HG03575 (cell line): ENCODE data around the gene SLC37A2.
"Not testable (repeated sequence)": the region's sequence is repeated elsewhere in the genome, so short reads cannot be mapped to it uniquely, and the experiment has no call there.

ENCODE experiments used
- ATAC-seq: cut with Tn5 transposase; IDR thresholded peaks from one replicate; pipeline ENCODE4 v1.9.1; 2021; ENCODE audit not compliant: unreplicated experiment, insufficient number of reproducible peaks, low FRiP score; ENCODE audit errors: extremely low read depth

SLC37A2 gene

GRCh38 chr11:125081098-125081798 is 18.1 kb downstream of the SLC37A2 start:
- no peak for ATAC-seq

- no peak for ATAC-seq
Measured at GRCh38 chr11:125082040-125082439, 18.9 kb downstream of the SLC37A2 start.

GRCh38 chr11:125082611-125083311 is 19.7 kb downstream of the SLC37A2 start:
- ATAC-seq: no peak

GRCh38 chr11:125083312-125084056 is 20.4 kb downstream of the SLC37A2 start:
- no peak for ATAC-seq

- ATAC-seq: no peak
Measured at GRCh38 chr11:125084057-125084416, 20.9 kb downstream of the SLC37A2 start.

DNA sequence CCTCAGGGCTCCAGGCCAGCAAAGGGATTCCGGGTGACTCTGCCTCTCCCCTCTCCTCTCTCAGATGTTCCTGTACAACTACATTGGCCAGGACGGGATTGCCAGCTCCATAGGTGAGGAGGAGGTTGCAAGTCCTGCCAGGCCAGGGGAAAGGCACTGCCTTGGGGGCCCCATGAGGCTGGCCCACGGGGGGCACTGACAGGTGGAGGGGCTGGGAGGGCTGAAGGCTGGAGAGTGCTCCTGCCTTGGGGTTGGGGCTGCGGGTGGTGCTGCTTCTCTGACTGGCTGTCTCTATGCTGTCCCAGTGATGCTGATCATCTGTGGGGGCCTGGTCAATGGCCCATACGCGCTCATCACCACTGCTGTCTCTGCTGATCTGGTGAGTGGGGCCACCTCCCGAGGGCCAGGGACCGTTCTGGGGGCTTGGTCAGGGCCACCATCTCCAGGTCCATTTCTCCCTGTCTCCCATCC is 21.7 kb downstream of the SLC37A2 start:
- no peak for ATAC-seq

DNA sequence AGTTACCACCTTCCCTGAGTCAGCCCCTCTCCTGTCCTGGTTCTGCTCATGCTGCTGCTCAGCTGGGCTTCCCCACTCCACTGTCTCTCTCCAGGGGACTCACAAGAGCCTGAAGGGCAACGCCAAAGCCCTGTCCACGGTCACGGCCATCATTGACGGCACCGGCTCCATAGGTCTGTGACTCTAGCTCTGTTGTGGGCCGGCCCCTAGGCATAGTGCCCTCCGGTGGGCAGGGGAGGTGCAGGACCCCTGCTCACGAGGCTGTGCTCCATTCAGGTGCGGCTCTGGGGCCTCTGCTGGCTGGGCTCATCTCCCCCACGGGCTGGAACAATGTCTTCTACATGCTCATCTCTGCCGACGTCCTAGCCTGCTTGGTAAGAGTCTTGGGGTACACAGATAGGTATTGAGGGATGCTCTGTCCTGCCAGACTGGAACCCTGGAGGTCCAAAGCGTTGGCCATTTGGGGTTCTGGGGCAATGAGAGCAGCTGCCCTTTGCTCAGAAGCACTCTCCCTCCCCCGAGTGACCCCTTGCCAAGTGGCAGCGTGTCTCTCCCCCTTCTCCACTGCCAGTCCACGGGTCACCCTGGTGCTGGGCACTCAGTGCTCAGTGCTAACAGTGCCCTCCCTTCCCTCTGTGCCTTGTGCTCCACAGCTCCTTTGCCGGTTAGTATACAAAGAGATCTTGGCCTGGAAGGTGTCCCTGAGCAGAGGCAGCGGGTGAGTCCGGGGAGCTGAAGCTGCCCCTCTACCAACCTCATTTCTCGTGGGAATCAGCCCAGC is 22.4 kb downstream of the SLC37A2 start:
- no peak for ATAC-seq

DNA sequence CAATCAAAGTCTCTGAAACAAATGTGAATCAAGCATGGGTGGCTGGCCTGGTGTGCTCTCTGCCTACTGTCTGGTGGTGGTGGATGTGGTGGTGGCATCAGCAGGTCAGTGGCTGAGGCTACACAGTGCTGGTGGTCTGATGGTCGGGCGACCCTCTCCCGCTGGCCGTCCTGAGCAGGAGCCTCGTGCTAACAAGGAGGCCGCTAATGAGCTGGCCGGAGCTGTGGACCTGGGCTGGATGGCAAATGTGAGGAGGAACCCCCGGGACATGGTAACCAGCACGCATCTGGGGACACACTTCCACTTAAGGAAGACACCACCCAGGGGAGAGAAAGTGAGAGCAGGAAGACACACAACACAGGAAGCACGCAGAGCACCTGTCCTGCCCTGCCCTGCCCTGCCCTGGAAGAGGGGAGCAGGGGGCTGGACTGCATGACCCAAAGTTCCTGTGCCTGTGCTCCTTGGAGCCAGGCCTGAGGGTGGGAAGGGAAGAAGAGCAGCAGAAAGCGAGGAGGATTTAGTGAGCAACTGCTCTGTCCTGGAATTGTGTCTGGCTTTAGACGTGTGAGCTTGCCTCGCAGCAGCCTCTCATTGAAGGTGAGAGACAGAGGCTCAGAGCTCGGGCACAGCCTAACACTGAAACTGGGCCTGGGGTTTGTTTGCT is 23.7 kb downstream of the SLC37A2 start:
- ATAC-seq: no peak

GRCh38 chr11:125088123-125088522 is 25.0 kb downstream of the SLC37A2 start:
- no peak for ATAC-seq

DNA sequence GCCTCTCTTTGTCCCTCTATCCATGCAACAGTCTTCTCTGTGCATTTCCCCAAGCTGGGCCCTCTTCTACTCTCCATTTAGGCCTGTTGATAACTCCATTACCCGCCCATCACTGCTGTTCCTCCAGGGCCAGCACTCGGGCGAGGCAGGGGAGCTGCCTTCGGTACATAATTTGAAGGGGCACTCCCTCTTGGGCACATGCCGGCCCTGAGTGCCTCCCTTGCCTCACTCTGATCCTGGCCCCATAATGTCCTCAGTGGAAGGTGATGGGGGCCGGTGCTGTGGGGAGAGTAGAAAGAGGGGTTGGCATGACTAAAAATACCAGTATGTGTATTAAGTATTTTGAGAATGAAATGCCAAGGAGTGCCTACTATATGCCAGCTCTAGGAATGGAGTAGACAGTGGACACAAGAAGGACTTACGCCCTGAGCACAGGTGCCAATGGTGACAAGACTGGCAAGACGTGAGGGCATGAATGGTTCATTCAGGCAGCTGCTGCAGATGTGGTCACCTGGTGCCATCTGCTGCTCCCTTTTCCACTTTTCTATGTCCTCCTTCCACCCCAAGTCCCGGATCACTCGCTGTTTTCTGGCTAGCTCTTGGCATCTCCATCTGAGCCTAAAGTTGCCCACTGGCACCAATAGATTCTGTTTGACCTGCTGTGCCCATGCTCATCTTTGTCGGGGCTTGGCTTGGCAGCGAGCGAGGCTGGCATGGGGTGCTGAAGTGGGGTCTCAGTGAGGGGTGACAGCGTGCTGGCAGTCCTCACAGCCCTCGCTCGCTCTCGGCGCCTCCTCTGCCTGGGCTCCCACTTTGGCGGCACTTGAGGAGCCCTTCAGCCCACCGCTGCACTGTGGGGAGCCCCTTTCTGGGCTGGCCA is 25.7 kb downstream of the SLC37A2 start:
- no peak for ATAC-seq

- not testable (repeated sequence) for ATAC-seq
Measured at GRCh38 chr11:125089481-125089880, 26.4 kb downstream of the SLC37A2 start.

DNA sequence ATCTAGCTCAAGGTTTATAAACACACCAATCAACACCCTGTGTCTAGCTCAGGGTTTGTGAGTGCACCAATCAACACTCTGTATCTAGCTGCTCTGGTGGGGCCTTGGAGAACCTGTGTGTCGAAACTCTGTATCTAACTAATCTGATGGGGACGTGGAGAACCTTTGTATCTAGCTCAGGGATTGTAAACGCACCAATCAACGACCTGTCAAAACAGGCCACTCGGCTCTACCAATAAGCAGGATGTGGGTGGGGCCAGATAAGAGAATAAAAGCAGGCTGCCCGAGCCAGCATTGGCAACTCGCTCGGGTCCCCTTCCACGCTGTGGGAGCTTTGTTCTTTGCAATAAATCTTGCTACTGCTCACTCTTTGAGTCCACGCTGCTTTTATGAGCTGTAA is 27.0 kb downstream of the SLC37A2 start:
- not testable (repeated sequence) for ATAC-seq

- ATAC-seq: no peak
Measured at GRCh38 chr11:125090816-125091215, 27.7 kb downstream of the SLC37A2 start.

- no peak for ATAC-seq
Measured at GRCh38 chr11:125091247-125091876, 28.3 kb downstream of the SLC37A2 start.

DNA sequence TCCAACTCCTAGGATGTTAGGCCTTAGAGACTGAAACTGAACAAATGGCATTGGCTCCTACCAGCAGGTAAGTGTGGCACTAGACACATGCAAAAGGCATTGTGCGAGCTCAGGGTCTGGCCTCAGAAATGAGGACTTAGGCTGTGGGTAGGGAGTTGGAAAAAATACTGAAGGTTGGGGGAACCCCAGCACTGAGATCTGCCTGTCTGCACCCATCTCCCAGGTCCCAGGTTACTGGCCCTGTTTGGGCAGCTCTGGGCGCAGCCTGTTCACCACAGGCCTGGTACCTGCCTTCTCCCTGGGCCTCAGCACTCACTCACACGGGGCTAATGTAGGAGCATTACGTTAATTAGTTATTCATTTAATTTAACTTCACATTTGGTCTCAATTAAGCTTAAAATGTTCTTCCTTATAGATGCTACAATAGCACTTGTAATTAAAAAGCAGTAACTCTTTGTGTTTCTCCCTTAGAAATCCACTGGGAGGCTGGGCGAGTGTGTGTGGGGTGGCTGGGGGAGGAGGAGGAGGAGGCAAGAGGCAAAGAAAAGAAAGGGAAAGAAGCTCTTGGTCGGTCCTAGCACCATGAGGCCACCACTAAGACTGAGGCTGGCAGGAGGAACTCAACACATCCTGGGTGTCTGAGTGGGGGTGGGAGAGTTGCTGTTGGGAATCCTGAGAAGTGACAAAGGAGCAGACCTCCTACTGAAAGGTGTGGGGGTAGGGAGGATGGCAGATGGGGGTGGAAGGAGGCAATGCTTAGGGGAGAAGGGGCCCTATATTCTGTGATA is 29.0 kb downstream of the SLC37A2 start:
- no peak for ATAC-seq

- ATAC-seq: no peak
Measured at GRCh38 chr11:125092669-125093068, 29.6 kb downstream of the SLC37A2 start.

DNA sequence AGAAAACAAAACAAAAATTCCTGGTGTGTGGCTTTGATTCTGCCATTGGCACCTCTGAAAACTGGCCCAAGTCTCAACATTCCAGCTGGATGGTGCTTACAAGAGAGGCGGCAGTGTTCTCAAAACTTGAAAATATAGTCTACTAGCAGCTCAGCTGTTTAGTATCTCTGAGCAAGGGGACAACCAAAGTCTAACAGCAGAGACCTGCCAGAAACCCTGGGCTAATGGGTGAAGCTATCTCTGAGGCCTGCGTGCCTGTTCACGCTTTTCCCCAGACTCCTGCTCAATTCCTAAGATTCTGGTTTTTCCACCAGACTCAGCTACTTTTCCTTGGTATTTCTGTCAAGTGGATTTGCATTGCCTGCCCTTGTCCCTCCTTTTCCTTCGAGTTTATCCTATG is 30.4 kb downstream of the SLC37A2 start:
- no peak for ATAC-seq
